ENCODE measurements around the gene RDH13. TPM values are rescaled to one million over a fixed set of nuclear protein-coding genes. Genes with fewer than 3 reads are reported as not detected.
"Not testable (repeated sequence)": the region's sequence is repeated elsewhere in the genome, so short reads cannot be mapped to it uniquely, and the experiment has no call there.

RDH13 gene
- total and polyA plus RNA-seq, 4 donors = 8.9 to 11.7 (median 9.5) TPM

DNA sequence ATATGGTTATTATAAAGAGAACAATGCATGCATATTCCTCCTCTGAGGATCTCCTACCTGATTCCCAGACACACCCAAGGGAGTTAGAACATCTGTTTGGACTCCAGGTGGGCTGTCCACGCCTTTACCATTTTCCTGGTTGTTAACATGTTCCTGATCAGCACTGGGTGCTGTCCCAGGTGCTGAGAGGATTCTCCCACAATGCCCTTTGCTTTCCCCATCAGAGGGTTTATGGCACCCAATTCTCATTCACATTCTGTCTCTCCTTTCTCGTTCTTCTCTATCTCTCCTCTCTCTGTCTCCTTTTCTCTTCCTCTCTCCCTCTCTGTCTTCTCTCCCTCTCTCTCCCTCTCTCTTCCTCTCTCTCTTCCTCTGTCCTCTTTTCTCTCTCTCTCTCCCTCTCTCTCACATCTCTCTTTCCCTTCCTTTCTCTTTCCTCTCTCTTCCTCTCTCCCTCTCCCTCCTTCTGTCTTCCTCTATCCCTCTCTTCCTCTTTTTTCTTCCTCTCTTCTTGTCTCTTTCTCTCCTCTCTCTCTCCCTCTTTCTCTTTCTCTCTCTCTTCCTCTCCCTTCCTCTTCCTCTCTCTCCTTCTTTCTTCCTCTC is 3.3 kb upstream of the RDH13 start (continued):
- TF ChIP-seq, protein P1, sequence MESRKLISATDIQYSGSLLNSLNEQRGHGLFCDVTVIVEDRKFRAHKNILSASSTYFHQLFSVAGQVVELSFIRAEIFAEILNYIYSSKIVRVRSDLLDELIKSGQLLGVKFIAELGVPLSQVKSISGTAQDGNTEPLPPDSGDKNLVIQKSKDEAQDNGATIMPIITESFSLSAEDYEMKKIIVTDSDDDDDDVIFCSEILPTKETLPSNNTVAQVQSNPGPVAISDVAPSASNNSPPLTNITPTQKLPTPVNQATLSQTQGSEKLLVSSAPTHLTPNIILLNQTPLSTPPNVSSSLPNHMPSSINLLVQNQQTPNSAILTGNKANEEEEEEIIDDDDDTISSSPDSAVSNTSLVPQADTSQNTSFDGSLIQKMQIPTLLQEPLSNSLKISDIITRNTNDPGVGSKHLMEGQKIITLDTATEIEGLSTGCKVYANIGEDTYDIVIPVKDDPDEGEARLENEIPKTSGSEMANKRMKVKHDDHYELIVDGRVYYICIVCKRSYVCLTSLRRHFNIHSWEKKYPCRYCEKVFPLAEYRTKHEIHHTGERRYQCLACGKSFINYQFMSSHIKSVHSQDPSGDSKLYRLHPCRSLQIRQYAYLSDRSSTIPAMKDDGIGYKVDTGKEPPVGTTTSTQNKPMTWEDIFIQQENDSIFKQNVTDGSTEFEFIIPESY (IDR thresholded peaks at IDR 0.05) = no peak
- no peak for TF ChIP-seq RAD21 (IDR thresholded peaks at IDR 0.05)

DNA sequence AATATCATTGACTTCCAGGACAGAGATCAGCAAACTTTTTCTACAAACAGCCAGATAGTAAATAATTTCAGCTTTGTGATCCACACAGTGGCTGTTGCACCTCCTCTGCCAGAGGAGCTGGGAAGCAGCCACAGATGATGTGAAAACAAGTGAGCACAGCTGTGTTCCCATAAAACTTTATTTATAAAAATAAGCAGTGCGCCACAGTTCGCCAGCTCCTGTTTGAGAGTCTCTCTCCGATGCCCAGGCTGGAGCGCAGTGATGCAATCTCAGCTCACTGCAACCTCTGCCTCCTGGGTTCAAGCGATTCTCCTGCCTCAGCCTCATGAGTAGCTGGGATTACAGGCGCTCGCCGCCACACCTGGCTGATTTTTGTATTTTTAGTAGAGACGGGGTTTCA is 2.6 kb upstream of the RDH13 start:
- H3K9me3 ChIP-seq (ENCODE audit: control insufficient read depth in 4 of 4, low read length in 3 of 4); H3K4me3 ChIP-seq (ENCODE audit: low read depth in 1 of 3, low read length in 3 of 3); H3K27me3 ChIP-seq (ENCODE audit: control insufficient read depth in 4 of 4, insufficient read depth in 4 of 4, low read length in 3 of 4); H3K4me1 ChIP-seq (ENCODE audit: control insufficient read depth in 4 of 4, insufficient read depth in 4 of 4, low read length in 3 of 4); H3K36me3 ChIP-seq (ENCODE audit: control insufficient read depth in 4 of 4, insufficient read depth in 3 of 4, low read depth in 1 of 4, low read length in 3 of 4); H3K9ac ChIP-seq (ENCODE audit: low read depth in 1 of 2, low read length in 2 of 2); H3K27ac ChIP-seq (ENCODE audit: low read depth in 1 of 2, low read length in 2 of 2); DNase-seq (ENCODE audit: low spot score): not testable (repeated sequence)
- 80% methylated on average over 9 of the region's 9 CpGs for WGBS

DNA sequence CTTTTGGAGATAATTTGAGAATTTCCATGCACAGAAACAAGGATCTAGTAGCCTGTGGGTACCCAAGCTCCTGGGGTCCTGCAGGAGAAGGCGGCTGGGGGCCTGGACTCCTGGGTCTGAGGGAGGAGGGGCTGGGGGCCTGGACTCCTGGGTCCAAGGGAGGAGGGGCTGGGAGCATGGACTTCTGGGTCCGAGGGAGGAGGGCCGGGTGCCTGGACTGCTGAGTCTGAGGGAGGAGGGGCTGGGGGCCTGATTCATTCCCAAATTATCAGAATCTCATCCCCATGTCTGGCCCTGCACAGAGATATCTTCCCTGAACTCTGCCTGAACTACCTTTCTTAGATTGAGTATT is 520 bp upstream of the RDH13 start:
- Histone ChIP-seq H3K9ac (ENCODE audit: low read depth in 1 of 2, low read length in 2 of 2) (no peak overlapping the region), H3K4me3 (ENCODE audit: low read depth in 1 of 3, low read length in 3 of 3) (peak overlapping the region in 1 of 3 donors; percentile 78)
- WGBS = 77% methylated on average over 3 of the region's 3 CpGs

DNA sequence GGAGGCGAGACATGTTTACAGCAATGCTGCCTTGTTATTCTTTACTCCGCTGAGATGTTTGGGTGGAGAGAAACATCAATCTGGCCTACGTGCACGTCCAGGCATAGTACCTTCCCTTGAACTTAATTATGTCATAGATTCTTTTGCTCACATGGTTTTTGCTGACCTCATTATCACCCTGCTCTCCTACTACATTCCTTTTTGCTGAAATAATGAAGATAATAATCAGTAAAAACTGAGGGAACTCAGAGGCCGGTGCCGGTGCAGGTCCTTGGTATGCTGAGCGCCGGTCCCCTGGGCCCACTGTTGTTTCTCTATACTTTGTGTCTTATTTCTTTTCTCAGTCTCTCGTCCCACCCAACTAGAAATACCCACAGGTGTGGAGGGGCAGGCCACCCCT is 2.7 kb downstream of the RDH13 start:
- peaks cover 3 to 23% (median 14%) of the 10 kb centered on the region in 4 donors for H3K36me3 ChIP-seq (ENCODE audit: control insufficient read depth in 4 of 4, insufficient read depth in 3 of 4, low read depth in 1 of 4, low read length in 3 of 4)
- not testable (repeated sequence) for H3K27ac ChIP-seq (ENCODE audit: low read depth in 1 of 2, low read length in 2 of 2); H3K9ac ChIP-seq (ENCODE audit: low read depth in 1 of 2, low read length in 2 of 2); H3K4me3 ChIP-seq (ENCODE audit: low read depth in 1 of 3, low read length in 3 of 3); H3K27me3 ChIP-seq (ENCODE audit: control insufficient read depth in 4 of 4, insufficient read depth in 4 of 4, low read length in 3 of 4); H3K4me1 ChIP-seq (ENCODE audit: control insufficient read depth in 4 of 4, insufficient read depth in 4 of 4, low read length in 3 of 4); DNase-seq (ENCODE audit: low spot score); H3K9me3 ChIP-seq (ENCODE audit: control insufficient read depth in 4 of 4, low read length in 3 of 4)
- 93% methylated on average over 9 of the region's 9 CpGs for WGBS

More for the DNA sequence above, 520 bp upstream of the RDH13 start:
- no peaks in the 10 kb centered on the region for H3K9me3 ChIP-seq (ENCODE audit: control insufficient read depth in 4 of 4, low read length in 3 of 4)
- peaks cover 0 to 7% (median 2%) of the 10 kb centered on the region in 4 donors for H3K4me1 ChIP-seq (ENCODE audit: control insufficient read depth in 4 of 4, insufficient read depth in 4 of 4, low read length in 3 of 4)
- H3K27me3 ChIP-seq (ENCODE audit: control insufficient read depth in 4 of 4, insufficient read depth in 4 of 4, low read length in 3 of 4) = peaks cover 0 to 2% (median 0%) of the 10 kb centered on the region in 4 donors
- peaks cover 0 to 4% (median 2%) of the 10 kb centered on the region in 4 donors for H3K36me3 ChIP-seq (ENCODE audit: control insufficient read depth in 4 of 4, insufficient read depth in 3 of 4, low read depth in 1 of 4, low read length in 3 of 4)
- no peak for TF ChIP-seq FOXA2 (IDR thresholded peaks at IDR 0.05)
- TF ChIP-seq JUND (IDR thresholded peaks at IDR 0.05) = no peak
- TF ChIP-seq, protein P2, sequence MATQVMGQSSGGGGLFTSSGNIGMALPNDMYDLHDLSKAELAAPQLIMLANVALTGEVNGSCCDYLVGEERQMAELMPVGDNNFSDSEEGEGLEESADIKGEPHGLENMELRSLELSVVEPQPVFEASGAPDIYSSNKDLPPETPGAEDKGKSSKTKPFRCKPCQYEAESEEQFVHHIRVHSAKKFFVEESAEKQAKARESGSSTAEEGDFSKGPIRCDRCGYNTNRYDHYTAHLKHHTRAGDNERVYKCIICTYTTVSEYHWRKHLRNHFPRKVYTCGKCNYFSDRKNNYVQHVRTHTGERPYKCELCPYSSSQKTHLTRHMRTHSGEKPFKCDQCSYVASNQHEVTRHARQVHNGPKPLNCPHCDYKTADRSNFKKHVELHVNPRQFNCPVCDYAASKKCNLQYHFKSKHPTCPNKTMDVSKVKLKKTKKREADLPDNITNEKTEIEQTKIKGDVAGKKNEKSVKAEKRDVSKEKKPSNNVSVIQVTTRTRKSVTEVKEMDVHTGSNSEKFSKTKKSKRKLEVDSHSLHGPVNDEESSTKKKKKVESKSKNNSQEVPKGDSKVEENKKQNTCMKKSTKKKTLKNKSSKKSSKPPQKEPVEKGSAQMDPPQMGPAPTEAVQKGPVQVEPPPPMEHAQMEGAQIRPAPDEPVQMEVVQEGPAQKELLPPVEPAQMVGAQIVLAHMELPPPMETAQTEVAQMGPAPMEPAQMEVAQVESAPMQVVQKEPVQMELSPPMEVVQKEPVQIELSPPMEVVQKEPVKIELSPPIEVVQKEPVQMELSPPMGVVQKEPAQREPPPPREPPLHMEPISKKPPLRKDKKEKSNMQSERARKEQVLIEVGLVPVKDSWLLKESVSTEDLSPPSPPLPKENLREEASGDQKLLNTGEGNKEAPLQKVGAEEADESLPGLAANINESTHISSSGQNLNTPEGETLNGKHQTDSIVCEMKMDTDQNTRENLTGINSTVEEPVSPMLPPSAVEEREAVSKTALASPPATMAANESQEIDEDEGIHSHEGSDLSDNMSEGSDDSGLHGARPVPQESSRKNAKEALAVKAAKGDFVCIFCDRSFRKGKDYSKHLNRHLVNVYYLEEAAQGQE (IDR thresholded peaks at IDR 0.05) = no peak
- no peak for TF ChIP-seq NR2F2 (IDR thresholded peaks at IDR 0.05)
- no peak for TF ChIP-seq RXRA (IDR thresholded peaks at IDR 0.05)
- TF ChIP-seq RAD21 (IDR thresholded peaks at IDR 0.05) = no peak
- no peak for TF ChIP-seq SP1 (IDR thresholded peaks at IDR 0.05)
- no peak for TF ChIP-seq GABPA (IDR thresholded peaks at IDR 0.05 in 1 of 2, conservative IDR thresholded peaks at IDR 0.05 in 1 of 2)
- TF ChIP-seq YY1 (IDR thresholded peaks at IDR 0.05) = no peak
- TF ChIP-seq TAF1 (conservative IDR thresholded peaks at IDR 0.05) = no peak
- TF ChIP-seq EGR1 (IDR thresholded peaks at IDR 0.05; ENCODE audit: low read depth in 2 of 2) = no peak
- TF ChIP-seq, protein P3, sequence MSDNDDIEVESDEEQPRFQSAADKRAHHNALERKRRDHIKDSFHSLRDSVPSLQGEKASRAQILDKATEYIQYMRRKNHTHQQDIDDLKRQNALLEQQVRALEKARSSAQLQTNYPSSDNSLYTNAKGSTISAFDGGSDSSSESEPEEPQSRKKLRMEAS (IDR thresholded peaks at IDR 0.05) = no peak
- TF ChIP-seq HNF4G (IDR thresholded peaks at IDR 0.05) = no peak
- TF ChIP-seq, protein P4, sequence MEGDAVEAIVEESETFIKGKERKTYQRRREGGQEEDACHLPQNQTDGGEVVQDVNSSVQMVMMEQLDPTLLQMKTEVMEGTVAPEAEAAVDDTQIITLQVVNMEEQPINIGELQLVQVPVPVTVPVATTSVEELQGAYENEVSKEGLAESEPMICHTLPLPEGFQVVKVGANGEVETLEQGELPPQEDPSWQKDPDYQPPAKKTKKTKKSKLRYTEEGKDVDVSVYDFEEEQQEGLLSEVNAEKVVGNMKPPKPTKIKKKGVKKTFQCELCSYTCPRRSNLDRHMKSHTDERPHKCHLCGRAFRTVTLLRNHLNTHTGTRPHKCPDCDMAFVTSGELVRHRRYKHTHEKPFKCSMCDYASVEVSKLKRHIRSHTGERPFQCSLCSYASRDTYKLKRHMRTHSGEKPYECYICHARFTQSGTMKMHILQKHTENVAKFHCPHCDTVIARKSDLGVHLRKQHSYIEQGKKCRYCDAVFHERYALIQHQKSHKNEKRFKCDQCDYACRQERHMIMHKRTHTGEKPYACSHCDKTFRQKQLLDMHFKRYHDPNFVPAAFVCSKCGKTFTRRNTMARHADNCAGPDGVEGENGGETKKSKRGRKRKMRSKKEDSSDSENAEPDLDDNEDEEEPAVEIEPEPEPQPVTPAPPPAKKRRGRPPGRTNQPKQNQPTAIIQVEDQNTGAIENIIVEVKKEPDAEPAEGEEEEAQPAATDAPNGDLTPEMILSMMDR (IDR thresholded peaks at IDR 0.05; ENCODE audit: low read depth, low read length, missing input control) = no peak
- TF ChIP-seq FOXA1 (IDR thresholded peaks at IDR 0.05) = no peak
- no peak overlapping the region for H3K27ac ChIP-seq (ENCODE audit: low read depth in 1 of 2, low read length in 2 of 2)
- DNase-seq (ENCODE audit: low spot score) = no peak
